GM12891 (cell line): Measurements from ENCODE around the gene ELMO1.
"Not testable (repeated sequence)": the region's sequence is repeated elsewhere in the genome, so short reads cannot be mapped to it uniquely, and the experiment has no call there.

Experiments
- PAX5 ChIP-seq: IDR thresholded peaks from 2 replicates; pipeline ENCODE4 v1.6.1; 2011; ENCODE audit warnings: low read length, moderate library complexity, mild to moderate bottlenecking; ENCODE audit not compliant: insufficient read depth, severe bottlenecking
- POLR2A ChIP-seq: IDR thresholded peaks from 2 replicates; pipeline ENCODE4 v1.6.1; 2011; ENCODE audit warnings: low read depth, low read length, control low read depth
- POLR2AphosphoS5 ChIP-seq: IDR thresholded peaks from 2 replicates; pipeline ENCODE4 v1.6.1; 2011; ENCODE audit warnings: low read depth, low read length, control low read depth
- SPI1 ChIP-seq: IDR thresholded peaks from 2 replicates; pipeline ENCODE4 v1.6.1; 2011; ENCODE audit warnings: low read depth, low read length, control low read depth
- TAF1 ChIP-seq: IDR thresholded peaks from 2 replicates; pipeline ENCODE4 v1.6.1; 2011; ENCODE audit warnings: low read depth, low read length, control low read depth

GRCh38 chr7:36973534-36973933 lies 475.1 kb downstream of the ELMO1 start:
- TF ChIP-seq POLR2A, POLR2AphosphoS5, TAF1, PAX5, SPI1: not testable (repeated sequence)
